Heart right ventricle (tissue), 16 donors: ENCODE measurements around the gene SEC24C. TPM values are rescaled to one million over a fixed set of nuclear protein-coding genes. Genes with fewer than 3 reads are reported as not detected.

Experiments used
- ATAC-seq, 8 donors: fragments of 200-7000 bp; cut with Tn5 transposase; one replicate each; pipeline ENCODE4 v1.9.1; 2020; ENCODE audit warnings: mild to moderate bottlenecking in 8 of 8, moderate library complexity in 8 of 8, moderate number of reproducible peaks in 1 of 8
- DNase-seq, 2 donors: peaks; one replicate each; pipeline ENCODE4 v3.0.0-alpha.2; 2020
- H3K27ac ChIP-seq, 10 donors: fragments of 200-600 bp; sonication (generic) in 2 of 10; one replicate each; pipeline versions ENCODE4 v1.5.0 to v1.8.0; 2020 to 2022; ENCODE audit warnings: mild to moderate bottlenecking in 3 of 10
- H3K27me3 ChIP-seq, 7 donors: fragments of 200-600 bp; one replicate each; pipeline ENCODE4 v1.8.0; 2021 to 2022; ENCODE audit warnings: mild to moderate bottlenecking in 2 of 7
- H3K36me3 ChIP-seq, 9 donors: fragments of 200-600 bp; sonication (generic) in 1 of 9; one replicate each; pipeline versions ENCODE4 v1.5.0 to v1.8.0; 2020 to 2022; ENCODE audit warnings: mild to moderate bottlenecking in 2 of 9
- H3K4me1 ChIP-seq, 9 donors: fragments of 200-600 bp; sonication (generic) in 1 of 9; one replicate each; pipeline versions ENCODE4 v1.5.0 to v1.8.0; 2020 to 2022; ENCODE audit warnings: mild to moderate bottlenecking in 4 of 9
- H3K4me3 ChIP-seq, 10 donors: fragments of 200-600 bp; sonication (generic) in 2 of 10; one replicate each; pipeline versions ENCODE4 v1.5.0 to v1.8.0; 2020 to 2022; ENCODE audit warnings: mild to moderate bottlenecking in 7 of 10, moderate library complexity in 2 of 10
- H3K9me3 ChIP-seq, 11 donors: fragments of 200-600 bp in 10 of 11; sonication (generic) in 2 of 11; one replicate each; pipeline versions ENCODE4 v1.5.0 to v1.8.0; 2013 to 2022; ENCODE audit warnings: mild to moderate bottlenecking in 2 of 11, control low read depth in 1 of 11, moderate library complexity in 1 of 11
- CTCF ChIP-seq, 9 donors: fragments of 200-600 bp; sonication (generic) in 2 of 9; IDR thresholded peaks; one replicate each; pipeline versions ENCODE4 v1.5.0 to v1.8.0; 2021 to 2022; ENCODE audit warnings: antibody characterized with exemption in 9 of 9, mild to moderate bottlenecking in 5 of 9, moderate library complexity in 1 of 9
- WGBS, 2 donors: extraction: QIAGEN DNeasy Blood & Tissue Kit; methylation state at CpG; one replicate each; pipeline ENCODE4 v1.1.7; 2013; ENCODE audit warnings: inconsistent platforms in 1 of 2; 5-methylcytosine and 5-hydroxymethylcytosine counted together
- intact Hi-C, 10 donors: fragments of 100-400 bp; cut with DNase I; formaldehyde crosslinking; loops; one replicate each; pipeline versions ENCODE4 v1.11.1 to v1.14.2; 2022
- polyA plus RNA-seq, 2 donors: library from polyadenylated mRNA; stranded (reverse); fragments of 200-250 nt; gene quantifications; one replicate each; pipeline ENCODE4 v1.2.3, GENCODE V29; 2013
- total RNA-seq, 10 donors: library from RNA; stranded (reverse); fragmentation: NEBNext Ultra II Directional in 3 of 10; extraction: Animal tissue kit (Norgen Biotek cat#: 25700) in 3 of 10; gene quantifications; one replicate each; pipeline versions ENCODE4 v1.2.1 to v1.2.4, GENCODE V29; 2021 to 2023
- donor health status: Arrhythmogenic right ventricular cardiomyopathy.
- donor health status: ischemic (EF 13 %, LVEDD 7.1; RV severe dilation, severe dysfunction).
- donor health status: healthy with polysubstance abuse.
- donor health status: DM: no; HTN: yes; CAD: no.
- donor health status: DM: no; HTN: no; CAD: no.
- donor health status: ischemic (EF 25% LVEDD 6.9; RV normal size, moderate dysfunction).
- donor health status: ischemic (EF 25% LVEDD 5.7; RV mildly dilated, moderate dysfunction).
- donor health status: healthy.
- donor health status: DM: yes; HTN: yes; CAD: no.
- donor health status: Ischemic cardiomyopathy.
- donor health status: ischemic (EF 35%, LVEDD 5.7; RV mildly dilated, moderate dysfunction).
- donor health status: nonischemic (EF 11% LVEDD 7.7; RV severe dilation, severe dysfunction).
- donor health status: DM: yes; HTN: yes; CAD: no.
- donor health status: PGD.
- donor health status: ischemic (EF 29% LVEDD 5.4; RV normal size, mild dysfunction).
- donor health status: nonischemic (EF 23%, LVEDD 6.1; RV moderate dilation, normal function).

The SEC24C gene
- total and polyA plus RNA-seq, 12 donors = 33.4 to 59.7 (median 50.9) TPM

- Histone ChIP-seq H3K9me3 (no peaks in the 10 kb centered on the region), H3K4me3 (no peak overlapping the region), H3K4me1 (no peaks in the 10 kb centered on the region), H3K36me3 (peaks cover 0 to 100% (median 77%) of the 10 kb centered on the region in 9 donors), H3K27me3 (no peaks in the 10 kb centered on the region), H3K27ac (no peak overlapping the region)
- intact Hi-C loops = no loop called here
- TF ChIP-seq CTCF (IDR thresholded peaks at IDR 0.05) = no peak
- ATAC-seq (no peak), DNase-seq (no peak)
- 95% methylated on average over 6 of the region's 6 CpGs for WGBS, 2 donors
Measured at GRCh38 chr10:73798087-73798486, 53.9 kb downstream of the SEC24C start.

GRCh38 chr10:73798927-73799560, 54.9 kb downstream of the SEC24C start:
- no peak for TF ChIP-seq CTCF (IDR thresholded peaks at IDR 0.05)
- DNase-seq = no peak
- Histone ChIP-seq H3K27ac (no peak overlapping the region), H3K4me1 (no peaks in the 10 kb centered on the region), H3K27me3 (no peaks in the 10 kb centered on the region), H3K9me3 (no peaks in the 10 kb centered on the region), H3K36me3 (peaks cover 0 to 100% (median 78%) of the 10 kb centered on the region in 9 donors), H3K4me3 (no peak overlapping the region)
- intact Hi-C loops = no loop called here
- 86 to 89% methylated on average over 10 of the region's 10 CpGs for WGBS, 2 donors
- peak in 5 of 8 donors; percentile 11 to 35 (median 18) for ATAC-seq

GRCh38 chr10:73799899-73800559, 55.9 kb downstream of the SEC24C start:
- no peak overlapping the region for H3K27ac ChIP-seq
- DNase-seq (no peak), ATAC-seq (peak in 4 of 8 donors; percentile 2 to 11 (median 6))
- H3K27me3 ChIP-seq = no peaks in the 10 kb centered on the region
- peaks cover 0 to 100% (median 80%) of the 10 kb centered on the region in 9 donors for H3K36me3 ChIP-seq
- no peaks in the 10 kb centered on the region for H3K4me1 ChIP-seq
- no peak for TF ChIP-seq CTCF (IDR thresholded peaks at IDR 0.05)
- no peaks in the 10 kb centered on the region for H3K9me3 ChIP-seq
- H3K4me3 ChIP-seq = no peak overlapping the region
- intact Hi-C loops = no loop called here
- WGBS, 2 donors = 77 to 78% methylated on average over 9 of the region's 9 CpGs

GRCh38 chr10:73800560-73801252, 56.5 kb downstream of the SEC24C start:
- DNase-seq (no peak), ATAC-seq (peak in 6 of 8 donors; percentile 4 to 28 (median 4))
- no peaks in the 10 kb centered on the region for H3K4me1 ChIP-seq
- intact Hi-C loops = no loop called here
- H3K36me3 ChIP-seq = peaks cover 0 to 100% (median 80%) of the 10 kb centered on the region in 9 donors
- no peak overlapping the region for H3K27ac ChIP-seq
- WGBS, 2 donors = 76 to 79% methylated on average over 20 of the region's 20 CpGs
- no peaks in the 10 kb centered on the region for H3K9me3 ChIP-seq
- no peak overlapping the region for H3K4me3 ChIP-seq
- no peak for TF ChIP-seq CTCF (IDR thresholded peaks at IDR 0.05)
- H3K27me3 ChIP-seq = no peaks in the 10 kb centered on the region
